OCI-LY1 (cell line): ENCODE results near the gene CKMT2.

Experiments used
- H2AFZ ChIP-seq: fragments of 200-600 bp; sonication (generic), shearing (Covaris generic); 2 replicates; pipeline ENCODE4 v1.6.0; 2014; ENCODE audit warnings: antibody characterized with exemption, mild to moderate bottlenecking, low read length
- H3F3A ChIP-seq: fragments of 200-600 bp; sonication (generic), shearing (Covaris generic); 2 replicates; pipeline ENCODE4 v1.6.0; 2014; ENCODE audit warnings: mild to moderate bottlenecking, antibody characterized with exemption, low read length, moderate library complexity; ENCODE audit not compliant: insufficient read depth
- H3K27ac ChIP-seq: fragments of 200-600 bp; sonication (generic); 2 replicates; pipeline ENCODE4 v1.5.1; 2014; ENCODE audit warnings: low read length, mixed run types, mild to moderate bottlenecking, low read depth; ENCODE audit not compliant: poor library complexity, severe bottlenecking
- H3K27me3 ChIP-seq: fragments of 200-600 bp; sonication (generic); 2 replicates; pipeline ENCODE4 v1.6.0; 2014; ENCODE audit warnings: antibody characterized with exemption, mild to moderate bottlenecking, low read length, moderate library complexity; ENCODE audit not compliant: insufficient read depth
- H3K36me3 ChIP-seq: fragments of 200-600 bp; sonication (generic); 2 replicates; pipeline ENCODE4 v1.6.1; 2014; ENCODE audit warnings: mild to moderate bottlenecking, antibody characterized with exemption, low read length, moderate library complexity, mixed read lengths; ENCODE audit not compliant: insufficient read depth
- H3K4me1 ChIP-seq: fragments of 200-600 bp; sonication (generic); 2 replicates; pipeline ENCODE4 v1.5.1; 2014; ENCODE audit warnings: mild to moderate bottlenecking, low read length, moderate library complexity; ENCODE audit not compliant: insufficient read depth, severe bottlenecking
- H3K4me2 ChIP-seq: fragments of 200-600 bp; sonication (generic), shearing (Covaris generic); 2 replicates; pipeline ENCODE4 v1.6.1; 2014; ENCODE audit warnings: low read length
- H3K4me3 ChIP-seq: fragments of 200-600 bp; sonication (generic); 2 replicates; pipeline ENCODE4 v1.5.1; 2014; ENCODE audit warnings: low read length, low read depth, mild to moderate bottlenecking, mixed read lengths; ENCODE audit not compliant: poor library complexity, severe bottlenecking
- H3K79me2 ChIP-seq: fragments of 200-600 bp; shearing (Covaris generic); 2 replicates; pipeline ENCODE4 v1.6.1; 2016; ENCODE audit warnings: mixed run types, low read length, mixed read lengths; ENCODE audit not compliant: insufficient read depth
- H3K9ac ChIP-seq: fragments of 200-600 bp; sonication (generic), shearing (Covaris generic); 2 replicates; pipeline ENCODE4 v1.6.1; 2014; ENCODE audit warnings: mild to moderate bottlenecking, low read length, mixed read lengths
- H3K9me2 ChIP-seq: fragments of 200-600 bp; sonication (generic), shearing (Covaris generic); 2 replicates; pipeline ENCODE4 v1.6.1; 2014; ENCODE audit warnings: low read depth, mild to moderate bottlenecking, low read length, mixed read lengths
- H3K9me3 ChIP-seq: fragments of 200-600 bp; shearing (Covaris generic); 2 replicates; pipeline ENCODE4 v1.6.1; 2014; ENCODE audit warnings: low read length, mixed read lengths
- H4K20me1 ChIP-seq: fragments of 200-600 bp; sonication (generic), shearing (Covaris generic); 2 replicates; pipeline ENCODE4 v1.6.0; 2016; ENCODE audit warnings: mild to moderate bottlenecking, low read length; ENCODE audit not compliant: insufficient read depth
- CTCF ChIP-seq: fragments of 200-600 bp; sonication (generic), shearing (Covaris generic); IDR thresholded peaks from 2 replicates; pipeline ENCODE4 v1.5.1; 2017; ENCODE audit warnings: mild to moderate bottlenecking, antibody characterized with exemption, low read length, moderate library complexity, mixed read lengths
- EZH2 ChIP-seq: fragments of 200-600 bp; sonication (generic), shearing (Covaris generic); IDR thresholded peaks from 2 replicates; pipeline ENCODE4 v1.8.0; 2017; ENCODE audit warnings: borderline replicate concordance, mixed run types, mild to moderate bottlenecking, antibody characterized with exemption, low read length, moderate library complexity, mixed read lengths

The CKMT2 gene

GRCh38 chr5:81216152-81216551 is 17.0 kb upstream of the CKMT2 start:
- Histone ChIP-seq H3K4me3 (no peak overlapping the region), H3F3A (no peaks in the 10 kb centered on the region), H4K20me1 (no peaks in the 10 kb centered on the region), H3K9me2 (no peaks in the 10 kb centered on the region), H3K27me3 (peaks cover 7% of the 10 kb centered on the region), H3K9ac (no peak overlapping the region), H3K4me2 (no peak overlapping the region), H3K36me3 (no peaks in the 10 kb centered on the region), H3K4me1 (peaks cover 6% of the 10 kb centered on the region), H2AFZ (no peak overlapping the region), H3K79me2 (no peaks in the 10 kb centered on the region), H3K9me3 (no peaks in the 10 kb centered on the region), H3K27ac (no peak overlapping the region)
- TF ChIP-seq CTCF (no peak), EZH2 (no peak)

- Histone ChIP-seq H2AFZ (no peak overlapping the region), H3K27me3 (peaks cover 3% of the 10 kb centered on the region; the same call in 1 of the 2 replicates), H4K20me1 (no peaks in the 10 kb centered on the region), H3K27ac (no peak overlapping the region), H3K9me2 (no peaks in the 10 kb centered on the region), H3F3A (no peaks in the 10 kb centered on the region), H3K4me1 (no peaks in the 10 kb centered on the region), H3K9me3 (no peaks in the 10 kb centered on the region), H3K79me2 (no peaks in the 10 kb centered on the region), H3K4me2 (no peak overlapping the region), H3K9ac (no peak overlapping the region), H3K4me3 (no peak overlapping the region), H3K36me3 (no peaks in the 10 kb centered on the region)
- no peak for TF ChIP-seq CTCF
- TF ChIP-seq EZH2 = no peak
Observed at GRCh38 chr5:81219389-81219788, 13.7 kb upstream of the CKMT2 start.

- H3K4me2 ChIP-seq = no peak overlapping the region
- no peaks in the 10 kb centered on the region for H3K36me3 ChIP-seq
- H2AFZ ChIP-seq = no peak overlapping the region
- H3K27me3 ChIP-seq = peaks cover 3% of the 10 kb centered on the region; the same call in 1 of the 2 replicates
- H3K9ac ChIP-seq = no peak overlapping the region
- no peaks in the 10 kb centered on the region for H3K79me2 ChIP-seq
- no peaks in the 10 kb centered on the region for H3K9me3 ChIP-seq
- H3K4me1 ChIP-seq = peaks cover 3% of the 10 kb centered on the region
- no peak overlapping the region for H3K4me3 ChIP-seq
- no peaks in the 10 kb centered on the region for H3K9me2 ChIP-seq
- H3F3A ChIP-seq = no peaks in the 10 kb centered on the region
- H3K27ac ChIP-seq = no peak overlapping the region
- no peak for TF ChIP-seq EZH2
- TF ChIP-seq CTCF = no peak
- H4K20me1 ChIP-seq = no peaks in the 10 kb centered on the region
Observed at GRCh38 chr5:81222285-81222684, 10.8 kb upstream of the CKMT2 start.
